Body of pancreas (tissue), 4 donors: ENCODE data around the gene CCDC30. TPM values are rescaled to one million over a fixed set of nuclear protein-coding genes. Genes with fewer than 3 reads are reported as not detected.

Experiments used
- ATAC-seq: fragments of 150-250 bp; one replicate; pipeline ENCODE4 v1.9.1; 2016
- DNase-seq, 4 donors: peaks; one replicate each; pipeline ENCODE4 v3.0.0-alpha.2; 2019
- H3K27ac ChIP-seq, 4 donors: fragments of 200-600 bp; sonication (generic); 1 replicate in 3 of 4; 2 replicates in 1 of 4; pipeline versions ENCODE4 v1.5.1 to v1.6.1; 2016 to 2019; ENCODE audit warnings: mild to moderate bottlenecking in 1 of 4, mixed read lengths in 1 of 4, moderate library complexity in 1 of 4
- H3K27me3 ChIP-seq, 2 donors: fragments of 200-600 bp; sonication (generic); one replicate each; pipeline ENCODE4 v1.6.0; 2016; ENCODE audit warnings: mild to moderate bottlenecking in 1 of 2
- H3K36me3 ChIP-seq, 2 donors: fragments of 200-600 bp; sonication (generic); replicated peaks in 1 of 2; 2 replicates each; pipeline ENCODE4 v1.5.1; 2016; ENCODE audit warnings: low read depth in 2 of 2; ENCODE audit not compliant: insufficient read depth in 1 of 2
- H3K4me1 ChIP-seq: fragments of 200-600 bp; sonication (generic); one replicate; pipeline ENCODE4 v1.6.0; 2016
- H3K4me3 ChIP-seq, 2 donors: fragments of 200-600 bp; sonication (generic); 1 replicate in 1 of 2; 2 replicates in 1 of 2; pipeline ENCODE4 v1.5.1; 2016 to 2019
- H3K9me3 ChIP-seq, 3 donors: fragments of 200-600 bp; sonication (generic); 1 replicate in 2 of 3; 2 replicates in 1 of 3; pipeline ENCODE4 v1.5.1; 2016
- POLR2A ChIP-seq, 3 donors: fragments of 450-650 bp; IDR thresholded peaks; one replicate each; pipeline ENCODE4 v1.6.1; 2016; ENCODE audit warnings: antibody characterized with exemption in 3 of 3, mild to moderate bottlenecking in 2 of 3
- WGBS, 2 donors: methylation state at CpG; one replicate each; pipeline ENCODE4 v1.1.5; 2017; 5-methylcytosine and 5-hydroxymethylcytosine counted together
- intact Hi-C: fragments of 100-400 bp; cut with DNase I; formaldehyde crosslinking; loops from one replicate; pipeline ENCODE4 v1.15.1; 2023
- total RNA-seq, 2 donors: library from RNA; depleted of rRNA; stranded (reverse); fragments of >200 nt; gene quantifications; one replicate each; pipeline ENCODE4 v1.1.0, GENCODE V29; 2016
- TF ChIP-seq, protein P1 (sequence below), 7 experiments: fragments of 450-650 bp in 4 of 7; fragments of 200-600 bp in 3 of 7; sonication (generic) in 3 of 7; IDR thresholded peaks; one replicate each; pipeline ENCODE4 v1.5.1; 2016 to 2019; ENCODE audit warnings: antibody characterized with exemption in 7 of 7

Gene CCDC30
- total RNA-seq, 2 donors from 2014 or later, result 2.3 to 8.9 TPM

DNA sequence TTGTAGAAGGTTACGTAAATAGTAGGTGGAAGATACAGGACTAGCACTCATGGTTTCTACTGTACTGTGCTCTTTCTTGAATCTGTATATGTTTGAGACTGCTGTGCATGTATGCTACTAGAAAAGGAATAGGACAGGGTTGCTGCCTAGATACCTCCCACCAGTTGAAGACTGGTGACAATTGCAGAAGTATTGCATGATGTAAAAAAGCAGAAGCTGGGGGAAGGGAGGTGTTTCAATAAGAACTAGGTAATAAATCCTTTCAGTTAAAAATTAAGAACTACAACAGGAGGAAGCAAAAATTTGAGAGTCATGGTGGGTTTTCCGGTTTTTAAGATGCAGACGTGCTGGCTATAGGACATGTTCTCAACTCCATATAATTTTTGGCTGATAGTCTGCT, 88.1 kb downstream of the CCDC30 start:
- Histone ChIP-seq H3K27ac (no peak overlapping the region), H3K9me3 (no peaks in the 10 kb centered on the region), H3K4me1 (no peaks in the 10 kb centered on the region), H3K27me3 (no peaks in the 10 kb centered on the region), H3K4me3 (no peak overlapping the region), H3K36me3 (no peaks in the 10 kb centered on the region)
- intact Hi-C loops, result no loop called here
- DNase-seq (no peak), ATAC-seq (no peak)
- TF ChIP-seq POLR2A (IDR thresholded peaks at IDR 0.05), result no peak
- TF ChIP-seq, protein P1, sequence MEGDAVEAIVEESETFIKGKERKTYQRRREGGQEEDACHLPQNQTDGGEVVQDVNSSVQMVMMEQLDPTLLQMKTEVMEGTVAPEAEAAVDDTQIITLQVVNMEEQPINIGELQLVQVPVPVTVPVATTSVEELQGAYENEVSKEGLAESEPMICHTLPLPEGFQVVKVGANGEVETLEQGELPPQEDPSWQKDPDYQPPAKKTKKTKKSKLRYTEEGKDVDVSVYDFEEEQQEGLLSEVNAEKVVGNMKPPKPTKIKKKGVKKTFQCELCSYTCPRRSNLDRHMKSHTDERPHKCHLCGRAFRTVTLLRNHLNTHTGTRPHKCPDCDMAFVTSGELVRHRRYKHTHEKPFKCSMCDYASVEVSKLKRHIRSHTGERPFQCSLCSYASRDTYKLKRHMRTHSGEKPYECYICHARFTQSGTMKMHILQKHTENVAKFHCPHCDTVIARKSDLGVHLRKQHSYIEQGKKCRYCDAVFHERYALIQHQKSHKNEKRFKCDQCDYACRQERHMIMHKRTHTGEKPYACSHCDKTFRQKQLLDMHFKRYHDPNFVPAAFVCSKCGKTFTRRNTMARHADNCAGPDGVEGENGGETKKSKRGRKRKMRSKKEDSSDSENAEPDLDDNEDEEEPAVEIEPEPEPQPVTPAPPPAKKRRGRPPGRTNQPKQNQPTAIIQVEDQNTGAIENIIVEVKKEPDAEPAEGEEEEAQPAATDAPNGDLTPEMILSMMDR (IDR thresholded peaks at IDR 0.05), result no peak
- WGBS, 2 donors, result 79 to 93% methylated on average over 3 of the region's 3 CpGs

DNA sequence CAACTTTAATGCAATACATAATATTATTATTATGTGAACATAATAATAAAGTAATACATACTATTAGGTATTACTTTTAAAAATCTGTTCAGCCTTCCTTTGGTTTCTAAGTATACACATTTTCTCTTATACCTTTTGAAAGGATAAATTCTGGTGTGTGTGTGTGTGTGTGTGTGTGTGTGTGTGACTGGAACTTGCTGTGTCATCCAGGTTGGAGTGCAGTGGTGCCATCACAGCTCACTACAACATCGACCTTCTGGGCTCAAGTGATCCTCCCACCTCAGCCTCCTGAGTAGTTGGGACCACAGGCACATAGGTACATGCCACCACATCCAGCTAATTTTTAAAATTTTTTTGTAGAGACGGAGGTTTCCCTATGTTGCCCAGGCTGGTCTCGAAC, 88.5 kb downstream of the CCDC30 start:
- H3K4me3 ChIP-seq, result no peak overlapping the region
- no peaks in the 10 kb centered on the region for H3K27me3 ChIP-seq
- ATAC-seq (no peak), DNase-seq (no peak)
- TF ChIP-seq POLR2A (IDR thresholded peaks at IDR 0.05), result no peak
- TF ChIP-seq, protein P1 (IDR thresholded peaks at IDR 0.05), result no peak
- H3K4me1 ChIP-seq, result no peaks in the 10 kb centered on the region
- no peaks in the 10 kb centered on the region for H3K9me3 ChIP-seq
- H3K27ac ChIP-seq, result no peak overlapping the region
- 78 to 91% methylated on average over 3 of the region's 3 CpGs for WGBS, 2 donors
- no peaks in the 10 kb centered on the region for H3K36me3 ChIP-seq
- intact Hi-C loops, result no loop called here

DNA sequence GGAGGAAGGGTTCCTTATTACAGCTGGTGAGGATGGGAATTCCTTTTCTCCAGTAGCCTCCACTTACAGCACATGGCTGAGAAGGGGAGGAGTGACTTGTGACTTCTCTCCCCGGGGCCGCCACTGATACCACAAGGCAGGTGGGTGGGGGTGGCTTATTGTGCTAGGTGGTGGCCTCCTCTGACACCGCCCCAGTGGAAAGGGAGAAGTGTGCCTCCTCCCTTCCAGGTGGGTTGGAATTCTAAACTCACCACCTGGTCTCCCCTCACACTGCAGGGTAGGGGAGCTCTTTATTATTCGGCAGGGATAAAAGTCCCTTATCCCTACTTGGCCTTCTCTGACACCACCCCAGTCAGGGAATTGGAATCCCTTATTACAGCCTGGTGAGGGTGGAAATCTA, 89.5 kb downstream of the CCDC30 start:
- 70 to 80% methylated on average over 2 to 4 of the region's 4 CpGs for WGBS, 2 donors
- TF ChIP-seq, protein P1 (IDR thresholded peaks at IDR 0.05), result no peak
- no peak for TF ChIP-seq POLR2A (IDR thresholded peaks at IDR 0.05)
- ATAC-seq, result no peak
- intact Hi-C loops, result no loop called here
- H3K9me3 ChIP-seq, result no peaks in the 10 kb centered on the region
- no peaks in the 10 kb centered on the region for H3K4me1 ChIP-seq
- H3K36me3 ChIP-seq, result no peaks in the 10 kb centered on the region
- DNase-seq, result no peak
- no peak overlapping the region for H3K4me3 ChIP-seq
- no peaks in the 10 kb centered on the region for H3K27me3 ChIP-seq
- H3K27ac ChIP-seq, result no peak overlapping the region

DNA sequence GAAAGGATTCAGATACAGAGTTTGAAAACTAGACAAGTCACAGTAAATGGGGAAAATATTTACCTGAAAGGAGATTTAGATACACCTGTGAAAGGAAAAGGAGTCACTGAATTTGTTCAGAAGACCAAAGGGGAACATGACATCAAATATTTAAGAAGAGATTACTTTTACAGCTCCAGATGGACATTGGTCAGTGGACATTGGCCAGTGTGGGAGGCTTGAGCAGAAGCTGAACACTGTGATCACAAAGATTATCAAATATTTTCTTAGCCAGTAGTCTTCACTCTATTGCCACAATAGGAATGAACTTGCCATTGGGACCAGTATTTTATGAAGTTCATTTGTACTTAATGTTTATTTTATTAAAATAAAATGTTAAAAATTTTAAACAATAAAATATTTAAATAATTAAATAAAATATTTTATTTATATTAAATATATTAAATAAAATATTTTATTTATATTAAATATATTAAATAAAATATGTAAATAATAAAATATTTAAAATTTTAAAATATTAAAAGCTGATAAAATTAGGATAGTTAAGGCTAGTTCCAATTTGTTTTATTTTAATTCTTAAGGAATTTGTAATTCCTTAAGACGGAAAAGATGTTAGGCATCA, 94.3 kb downstream of the CCDC30 start:
- Histone ChIP-seq H3K4me1 (no peaks in the 10 kb centered on the region), H3K36me3 (no peaks in the 10 kb centered on the region), H3K4me3 (no peak overlapping the region), H3K27me3 (no peaks in the 10 kb centered on the region), H3K27ac (no peak overlapping the region), H3K9me3 (no peaks in the 10 kb centered on the region)
- DNase-seq (no peak), ATAC-seq (no peak)
- TF ChIP-seq, protein P1 (IDR thresholded peaks at IDR 0.05), result no peak
- TF ChIP-seq POLR2A (IDR thresholded peaks at IDR 0.05), result no peak
- 96% methylated on average over 1 of the region's 1 CpG for WGBS, 2 donors
- intact Hi-C loops, result no loop called here

DNA sequence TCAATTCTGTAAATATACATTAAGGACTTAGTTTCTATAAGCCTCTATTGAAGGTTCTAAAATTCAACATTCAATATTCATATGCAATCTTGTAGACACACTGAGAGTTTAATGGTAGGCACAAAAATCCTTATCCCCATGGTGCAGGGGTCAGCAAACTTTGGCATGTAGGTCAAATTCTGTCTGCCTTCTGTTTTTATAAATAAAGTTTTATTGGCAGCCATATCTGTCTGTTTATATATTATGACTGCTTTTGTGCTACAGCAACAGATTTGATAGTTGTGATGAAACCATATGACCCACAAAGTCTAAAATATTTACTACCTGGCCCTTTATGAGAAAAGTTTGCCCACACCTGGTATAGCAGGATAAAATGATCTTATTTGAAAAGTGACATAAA, 104.0 kb downstream of the CCDC30 start:
- no peak for DNase-seq
- H3K27me3 ChIP-seq, result no peaks in the 10 kb centered on the region
- no peak overlapping the region for H3K4me3 ChIP-seq
- H3K36me3 ChIP-seq, result no peaks in the 10 kb centered on the region
- H3K9me3 ChIP-seq, result no peaks in the 10 kb centered on the region
- H3K4me1 ChIP-seq, result no peaks in the 10 kb centered on the region
- ATAC-seq, result no peak
- intact Hi-C loops, result no loop called here
- TF ChIP-seq POLR2A (IDR thresholded peaks at IDR 0.05), result no peak
- TF ChIP-seq, protein P1 (IDR thresholded peaks at IDR 0.05), result no peak
- H3K27ac ChIP-seq, result no peak overlapping the region
